GM12878 (cell line): Measurements from ENCODE around the gene LIG1. TPM values are rescaled to one million over a fixed set of nuclear protein-coding genes. Genes with fewer than 3 reads are reported as not detected.
A peak's percentile ranks its signal among the peaks of the same experiment; 100 is the strongest.

ENCODE experiments used
- ATAC-seq: fragments of 200-7000 bp; cut with Tn5 transposase; 3 replicates; pipeline ENCODE4 v1.9.1; 2020; ENCODE audit warnings: mild to moderate bottlenecking, moderate library complexity
- BruUV-seq: library from RNA; stranded (reverse); fragments of 400-500 nt; replicated peaks from 2 replicates; lab custom pipeline; 2021; lab: Mats Ljungman, UMichigan
- CTCF ChIA-PET: fragments of 300-600 bp; sonication (Branson Sonifier 250); formaldehyde crosslinking; extraction: SDS; loops from one replicate; lab custom pipeline; 2021; ENCODE audit warnings: inconsistent platforms; lab: Yijun Ruan, JAX
- POLR2A ChIA-PET: fragments of 350-600 bp; formaldehyde crosslinking; extraction: SDS; loops from one replicate; lab custom pipeline; 2021; ENCODE audit warnings: inconsistent platforms; lab: Charles Lee
- RAD21 ChIA-PET: fragments of 300-600 bp; sonication (Branson Sonifier 250); formaldehyde crosslinking; loops from one replicate; lab custom pipeline; 2023; ENCODE audit warnings: antibody characterized with exemption; ENCODE audit not compliant: unreplicated experiment; lab: Charles Lee
- SMC1A ChIA-PET: fragments of 300-600 bp; sonication (Branson Sonifier 250); formaldehyde crosslinking; loops from one replicate; lab custom pipeline; 2023; ENCODE audit not compliant: unreplicated experiment, uncharacterized antibody; lab: Charles Lee
- DNase-seq: peaks from one replicate; pipeline ENCODE4 v3.0.0-alpha.2; 2011; ENCODE audit warnings: low read depth, low spot score
- FAIRE-seq: peaks from 3 replicates; lab custom pipeline; 2011; peaks lifted over from hg19 to GRCh38; lab: Jason Lieb, UNC
- H2AFZ ChIP-seq: 2 replicates; pipeline ENCODE4 v1.6.0; 2011; ENCODE audit warnings: low read depth, low read length, control low read depth; ENCODE audit not compliant: control insufficient read depth
- H3K27ac ChIP-seq: 2 replicates; pipeline ENCODE4 v1.5.1; 2011; ENCODE audit warnings: control low read depth; ENCODE audit not compliant: control insufficient read depth, insufficient read depth
- H3K27me3 ChIP-seq, 2 experiments: replicated peaks in 1 of 2; 2 replicates each; pipeline versions ENCODE4 v1.6.0 to v1.6.1; 2011; ENCODE audit warnings: low read length in 1 of 2; ENCODE audit not compliant: control insufficient read depth in 2 of 2, insufficient read depth in 2 of 2
- H3K36me3 ChIP-seq, 2 experiments: 2 replicates each; pipeline ENCODE4 v1.5.1; 2011; ENCODE audit warnings: low read length in 1 of 2; ENCODE audit not compliant: control insufficient read depth in 2 of 2, insufficient read depth in 2 of 2
- H3K4me1 ChIP-seq: 2 replicates; pipeline ENCODE4 v1.6.1; 2011; ENCODE audit warnings: mild to moderate bottlenecking, low read length, moderate library complexity, mixed read lengths; ENCODE audit not compliant: control insufficient read depth, insufficient read depth
- H3K4me2 ChIP-seq: 2 replicates; pipeline ENCODE4 v1.6.0; 2011; ENCODE audit warnings: control low read depth; ENCODE audit not compliant: control insufficient read depth, insufficient read depth
- H3K4me3 ChIP-seq: fragments of 200-600 bp; sonication (generic); 2 replicates; pipeline ENCODE4 v1.5.1; 2016
- H3K79me2 ChIP-seq: 2 replicates; pipeline ENCODE4 v1.6.0; 2011; ENCODE audit warnings: low read length; ENCODE audit not compliant: control insufficient read depth, insufficient read depth
- H3K9ac ChIP-seq: 2 replicates; pipeline ENCODE4 v1.8.0; 2011; ENCODE audit warnings: low read length, control low read depth, mixed read lengths; ENCODE audit not compliant: control insufficient read depth, insufficient read depth
- H3K9me3 ChIP-seq: replicated peaks from 3 replicates; pipeline ENCODE4 v1.5.1; 2011; ENCODE audit warnings: mild to moderate bottlenecking, low read length; ENCODE audit not compliant: control insufficient read depth, insufficient read depth
- H4K20me1 ChIP-seq: 2 replicates; pipeline ENCODE4 v1.6.0; 2011; ENCODE audit not compliant: control insufficient read depth, insufficient read depth
- ATF7 ChIP-seq: fragments of 450-650 bp; IDR thresholded peaks from 2 replicates; pipeline ENCODE4 v1.6.1; 2016; ENCODE audit warnings: low read depth, mild to moderate bottlenecking
- BCL11A ChIP-seq: IDR thresholded peaks from 2 replicates; pipeline ENCODE4 v1.6.1; 2011; ENCODE audit warnings: low read depth, low read length
- BHLHE40 ChIP-seq, 2 experiments: fragments of 450-650 bp in 1 of 2; IDR thresholded peaks; 2 replicates each; pipeline ENCODE4 v1.6.1; 2011 to 2017; ENCODE audit warnings: low read depth in 2 of 2, borderline replicate concordance in 1 of 2, improper control_type of control experiment in 1 of 2, low read length in 1 of 2, mild to moderate bottlenecking in 1 of 2
- NBN ChIP-seq: fragments of 450-650 bp; IDR thresholded peaks from 2 replicates; pipeline ENCODE4 v1.6.1; 2016
- NFYB ChIP-seq: IDR thresholded peaks from 2 replicates; pipeline ENCODE4 v1.6.1; 2011; ENCODE audit warnings: low read depth, mild to moderate bottlenecking, low read length, improper control_type of control experiment, moderate library complexity; ENCODE audit not compliant: insufficient read depth
- ZSCAN29 ChIP-seq: fragments of 450-650 bp; IDR thresholded peaks from 2 replicates; pipeline ENCODE4 v1.6.1; 2017; ENCODE audit warnings: mild to moderate bottlenecking, moderate library complexity
- whole genome bisulfite sequencing: methylation state at CpG from one replicate; pipeline ENCODE4 v1.1.6; 2016; ENCODE audit warnings: low lambda C conversion rate; ENCODE audit not compliant: insufficient replicate concordance, insufficient coverage; ENCODE audit errors: missing lambda C conversion rate; 5-methylcytosine and 5-hydroxymethylcytosine counted together
- in situ Hi-C: fragments of 300-500 bp; cut with MboI; formaldehyde crosslinking; loops from 9 replicates; pipeline ENCODE4 v1.14.3; 2018; ENCODE audit warnings: mixed read lengths
- intact Hi-C: fragments of 100-400 bp; cut with micrococcal nuclease; formaldehyde crosslinking; loops from one replicate; pipeline ENCODE4 v1.14.2; 2022; ENCODE audit not compliant: unreplicated experiment
- polyA plus RNA-seq, 11 experiments: library from polyadenylated mRNA; depleted of rRNA in 4 of 11; unstranded in 6 of 11; stranded (reverse) in 5 of 11; fragments of >200 nt; fragmentation: Nextera tagmentation in 4 of 11; fragmentation: Illumina TruSeq in 1 of 11; extraction: Ambion mirVana in 4 of 11; extraction: Trizol in 1 of 11; gene quantifications; 1 replicate in 1 of 11; 2 replicates in 10 of 11; pipeline versions ENCODE4 v1.2.1 to v1.2.3, GENCODE V29; 2011 to 2016; ENCODE audit warnings: inconsistent platforms in 2 of 11, missing spikeins in 2 of 11, low read depth in 1 of 11
- total RNA-seq, 4 experiments: library from RNA; depleted of rRNA in 3 of 4; stranded (reverse); fragments of >200 nt in 3 of 4; fragmentation: Illumina TruSeq in 1 of 4; extraction: Trizol in 1 of 4; gene quantifications; 2 replicates each; pipeline versions ENCODE4 v1.2.1 to v1.2.3, GENCODE V29; 2013 to 2021
- TF ChIP-seq, protein P1 (sequence below), 3 experiments: IDR thresholded peaks in 2 of 3; conservative IDR thresholded peaks in 1 of 3; 2 replicates each; pipeline ENCODE4 v1.5.1; 2011; ENCODE audit warnings: low read depth in 3 of 3, low read length in 3 of 3, mild to moderate bottlenecking in 3 of 3, control low read depth in 2 of 3, moderate library complexity in 2 of 3, inconsistent platforms in 1 of 3, mixed read lengths in 1 of 3; ENCODE audit not compliant: control insufficient read depth in 2 of 3, insufficient read depth in 1 of 3; ENCODE audit errors: extremely low read depth in 1 of 3
- TF ChIP-seq, protein P2 (sequence below): IDR thresholded peaks from 2 replicates; pipeline ENCODE4 v1.6.1; 2011; ENCODE audit warnings: borderline replicate concordance, low read depth, mild to moderate bottlenecking, moderate library complexity, mixed read lengths, low read length; ENCODE audit not compliant: insufficient read depth; ENCODE audit errors: extremely low read length
- TF ChIP-seq, protein P3 (sequence below): fragments of 450-650 bp; IDR thresholded peaks from 2 replicates; pipeline ENCODE4 v1.6.1; 2017; ENCODE audit warnings: mild to moderate bottlenecking, moderate library complexity

The LIG1 gene
- total and polyA plus RNA-seq, 10 of the 15 experiments (the other 5 are each of a cell fraction or from before 2014, with no cell fraction given) = 7.8 to 117 (median 73.7) TPM

DNA sequence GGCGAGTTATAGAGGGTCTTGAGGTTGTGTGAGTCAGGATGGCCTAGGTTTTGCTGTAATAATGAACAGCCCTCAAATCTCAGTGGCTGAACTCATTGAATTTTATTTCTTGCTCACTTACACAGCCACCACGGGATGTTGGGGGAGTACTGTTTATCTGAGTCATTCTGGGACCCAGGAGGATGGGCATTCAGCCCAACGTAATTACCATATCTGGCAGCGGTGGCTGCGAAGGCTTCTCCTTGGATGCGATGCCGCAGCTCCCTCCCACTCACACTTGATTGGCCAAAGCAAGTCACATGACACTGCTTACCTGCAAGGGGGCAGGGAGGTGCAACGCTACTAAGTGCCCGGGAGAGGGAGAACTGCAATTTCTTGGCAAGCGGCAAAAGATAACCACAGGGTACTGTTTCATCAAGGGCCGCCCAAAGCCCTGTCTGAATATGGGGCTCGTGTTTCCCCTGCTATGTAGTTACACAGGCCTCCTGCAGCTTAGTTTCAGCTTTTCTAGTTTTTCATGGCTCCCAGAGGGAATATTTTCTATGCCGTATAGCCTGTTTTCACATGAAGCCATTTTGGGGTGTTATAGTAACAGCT, 20.2 kb upstream of the LIG1 start:
- Histone ChIP-seq H3K27ac (no peak overlapping the region), H3K9ac (no peak overlapping the region), H3K4me3 (no peak overlapping the region), H4K20me1 (no peaks in the 10 kb centered on the region), H2AFZ (no peak overlapping the region), H3K79me2 (no peaks in the 10 kb centered on the region), H3K4me2 (no peak overlapping the region), H3K36me3 (no peaks in the 10 kb centered on the region), H3K4me1 (peaks cover 12% of the 10 kb centered on the region), H3K27me3 (no peaks in the 10 kb centered on the region), H3K9me3 (no peaks in the 10 kb centered on the region)
- RAD21 ChIA-PET = no interaction called here
- CTCF ChIA-PET = interaction anchor here (0.6 to 2.7 kb wide), 3 partner anchors 14 to 227 kb away, joined by 4 to 7 read pairs (median 4); no protein-coding TSS in a partner anchor
- no peak for DNase-seq
- SMC1A ChIA-PET = interaction anchor here (1.4 kb wide), 1 partner anchor 13 kb away, joined by 3 read pairs; no protein-coding TSS in a partner anchor
- TF ChIP-seq, protein P1, sequence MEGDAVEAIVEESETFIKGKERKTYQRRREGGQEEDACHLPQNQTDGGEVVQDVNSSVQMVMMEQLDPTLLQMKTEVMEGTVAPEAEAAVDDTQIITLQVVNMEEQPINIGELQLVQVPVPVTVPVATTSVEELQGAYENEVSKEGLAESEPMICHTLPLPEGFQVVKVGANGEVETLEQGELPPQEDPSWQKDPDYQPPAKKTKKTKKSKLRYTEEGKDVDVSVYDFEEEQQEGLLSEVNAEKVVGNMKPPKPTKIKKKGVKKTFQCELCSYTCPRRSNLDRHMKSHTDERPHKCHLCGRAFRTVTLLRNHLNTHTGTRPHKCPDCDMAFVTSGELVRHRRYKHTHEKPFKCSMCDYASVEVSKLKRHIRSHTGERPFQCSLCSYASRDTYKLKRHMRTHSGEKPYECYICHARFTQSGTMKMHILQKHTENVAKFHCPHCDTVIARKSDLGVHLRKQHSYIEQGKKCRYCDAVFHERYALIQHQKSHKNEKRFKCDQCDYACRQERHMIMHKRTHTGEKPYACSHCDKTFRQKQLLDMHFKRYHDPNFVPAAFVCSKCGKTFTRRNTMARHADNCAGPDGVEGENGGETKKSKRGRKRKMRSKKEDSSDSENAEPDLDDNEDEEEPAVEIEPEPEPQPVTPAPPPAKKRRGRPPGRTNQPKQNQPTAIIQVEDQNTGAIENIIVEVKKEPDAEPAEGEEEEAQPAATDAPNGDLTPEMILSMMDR (IDR thresholded peaks at IDR 0.05 in 2 of 3, conservative IDR thresholded peaks at IDR 0.05 in 1 of 3; ENCODE audit: control insufficient read depth in 2 of 3, extremely low read depth in 1 of 3, insufficient read depth in 1 of 3, low read depth in 3 of 3, low read length in 3 of 3) = no peak
- no peak for TF ChIP-seq BHLHE40 (IDR thresholded peaks at IDR 0.05; ENCODE audit: borderline replicate concordance in 1 of 2, low read depth in 2 of 2, low read length in 1 of 2)
- TF ChIP-seq ATF7 = no peak
- no peak for TF ChIP-seq NBN
- TF ChIP-seq ZSCAN29 = no peak
- TF ChIP-seq, protein P2, sequence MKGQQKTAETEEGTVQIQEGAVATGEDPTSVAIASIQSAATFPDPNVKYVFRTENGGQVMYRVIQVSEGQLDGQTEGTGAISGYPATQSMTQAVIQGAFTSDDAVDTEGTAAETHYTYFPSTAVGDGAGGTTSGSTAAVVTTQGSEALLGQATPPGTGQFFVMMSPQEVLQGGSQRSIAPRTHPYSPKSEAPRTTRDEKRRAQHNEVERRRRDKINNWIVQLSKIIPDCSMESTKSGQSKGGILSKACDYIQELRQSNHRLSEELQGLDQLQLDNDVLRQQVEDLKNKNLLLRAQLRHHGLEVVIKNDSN = peak; percentile 29
- TF ChIP-seq BCL11A = no peak
- TF ChIP-seq NFYB = peak; percentile 85
- TF ChIP-seq, protein P3, sequence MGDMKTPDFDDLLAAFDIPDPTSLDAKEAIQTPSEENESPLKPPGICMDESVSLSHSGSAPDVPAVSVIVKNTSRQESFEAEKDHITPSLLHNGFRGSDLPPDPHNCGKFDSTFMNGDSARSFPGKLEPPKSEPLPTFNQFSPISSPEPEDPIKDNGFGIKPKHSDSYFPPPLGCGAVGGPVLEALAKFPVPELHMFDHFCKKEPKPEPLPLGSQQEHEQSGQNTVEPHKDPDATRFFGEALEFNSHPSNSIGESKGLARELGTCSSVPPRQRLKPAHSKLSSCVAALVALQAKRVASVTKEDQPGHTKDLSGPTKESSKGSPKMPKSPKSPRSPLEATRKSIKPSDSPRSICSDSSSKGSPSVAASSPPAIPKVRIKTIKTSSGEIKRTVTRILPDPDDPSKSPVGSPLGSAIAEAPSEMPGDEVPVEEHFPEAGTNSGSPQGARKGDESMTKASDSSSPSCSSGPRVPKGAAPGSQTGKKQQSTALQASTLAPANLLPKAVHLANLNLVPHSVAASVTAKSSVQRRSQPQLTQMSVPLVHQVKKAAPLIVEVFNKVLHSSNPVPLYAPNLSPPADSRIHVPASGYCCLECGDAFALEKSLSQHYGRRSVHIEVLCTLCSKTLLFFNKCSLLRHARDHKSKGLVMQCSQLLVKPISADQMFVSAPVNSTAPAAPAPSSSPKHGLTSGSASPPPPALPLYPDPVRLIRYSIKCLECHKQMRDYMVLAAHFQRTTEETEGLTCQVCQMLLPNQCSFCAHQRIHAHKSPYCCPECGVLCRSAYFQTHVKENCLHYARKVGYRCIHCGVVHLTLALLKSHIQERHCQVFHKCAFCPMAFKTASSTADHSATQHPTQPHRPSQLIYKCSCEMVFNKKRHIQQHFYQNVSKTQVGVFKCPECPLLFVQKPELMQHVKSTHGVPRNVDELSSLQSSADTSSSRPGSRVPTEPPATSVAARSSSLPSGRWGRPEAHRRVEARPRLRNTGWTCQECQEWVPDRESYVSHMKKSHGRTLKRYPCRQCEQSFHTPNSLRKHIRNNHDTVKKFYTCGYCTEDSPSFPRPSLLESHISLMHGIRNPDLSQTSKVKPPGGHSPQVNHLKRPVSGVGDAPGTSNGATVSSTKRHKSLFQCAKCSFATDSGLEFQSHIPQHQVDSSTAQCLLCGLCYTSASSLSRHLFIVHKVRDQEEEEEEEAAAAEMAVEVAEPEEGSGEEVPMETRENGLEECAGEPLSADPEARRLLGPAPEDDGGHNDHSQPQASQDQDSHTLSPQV = no peak
- POLR2A ChIA-PET = interaction anchor here (0.9 to 1.3 kb wide), 2 partner anchors 13 to 18 kb away, joined by 3 to 4 read pairs; no protein-coding TSS in a partner anchor
- no peak for ATAC-seq
- intact Hi-C loops = no loop called here
- no peak for FAIRE-seq
- BruUV-seq = no TSS peak
- WGBS = 75% methylated on average over 13 of the region's 13 CpGs
- in situ Hi-C loops = no loop called here
